GM21723 (cell line): Measurements from ENCODE around the gene ABCB7.
"Not testable (repeated sequence)": the region's sequence is repeated elsewhere in the genome, so short reads cannot be mapped to it uniquely, and the experiment has no call there.

Experiments
- ATAC-seq: cut with Tn5 transposase; IDR thresholded peaks from one replicate; pipeline ENCODE4 v1.9.1; 2021; ENCODE audit warnings: mild to moderate bottlenecking, moderate library complexity; ENCODE audit not compliant: unreplicated experiment

Gene ABCB7

GRCh38 chrX:75106772-75107171 is 49.3 kb downstream of the ABCB7 start:
- no peak for ATAC-seq

GRCh38 chrX:75096331-75096730 is 59.8 kb downstream of the ABCB7 start:
- ATAC-seq, result no peak

- ATAC-seq, result no peak
Observed at GRCh38 chrX:75086731-75087195, 69.3 kb downstream of the ABCB7 start.

- no peak for ATAC-seq
Observed at GRCh38 chrX:75084757-75085156, 71.3 kb downstream of the ABCB7 start.

DNA sequence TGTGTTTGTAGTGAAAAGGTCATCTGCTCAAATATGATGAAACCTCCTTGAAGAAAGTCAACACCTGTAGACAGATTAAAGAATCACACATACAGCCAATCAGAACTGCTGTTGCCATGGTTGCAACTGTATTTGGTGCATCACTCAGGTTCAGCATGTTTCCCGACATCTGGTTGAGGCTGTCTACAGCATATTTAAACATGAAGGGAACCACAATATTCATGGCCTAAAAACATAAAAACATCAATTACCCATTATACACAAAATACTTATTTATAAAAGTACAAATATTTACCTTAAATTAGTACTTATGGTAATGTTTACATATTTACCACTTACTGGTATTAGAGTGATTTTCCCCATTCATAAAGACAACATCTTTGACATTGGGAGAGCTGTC is 79.7 kb downstream of the ABCB7 start:
- ATAC-seq, result no peak

DNA sequence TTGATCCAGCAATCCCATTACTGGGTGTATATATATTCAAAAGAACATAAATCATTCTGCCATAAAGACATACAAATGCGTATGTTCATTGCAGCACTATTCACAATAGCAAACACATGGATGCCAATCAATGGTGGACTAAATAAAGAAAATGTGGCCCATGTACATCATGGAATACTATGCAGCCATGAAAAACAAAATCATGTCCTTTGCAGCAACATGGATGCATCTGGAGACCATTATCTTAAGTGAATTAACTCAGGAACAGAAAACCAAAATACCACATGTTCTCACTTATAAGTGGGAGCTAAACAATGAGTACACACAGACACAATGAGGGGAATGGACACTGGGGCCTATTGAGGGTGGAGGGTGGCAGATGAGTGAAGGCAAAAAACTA is 81.6 kb downstream of the ABCB7 start:
- ATAC-seq, result no peak

- ATAC-seq, result no peak
Observed at GRCh38 chrX:75071334-75071733, 84.7 kb downstream of the ABCB7 start.

DNA sequence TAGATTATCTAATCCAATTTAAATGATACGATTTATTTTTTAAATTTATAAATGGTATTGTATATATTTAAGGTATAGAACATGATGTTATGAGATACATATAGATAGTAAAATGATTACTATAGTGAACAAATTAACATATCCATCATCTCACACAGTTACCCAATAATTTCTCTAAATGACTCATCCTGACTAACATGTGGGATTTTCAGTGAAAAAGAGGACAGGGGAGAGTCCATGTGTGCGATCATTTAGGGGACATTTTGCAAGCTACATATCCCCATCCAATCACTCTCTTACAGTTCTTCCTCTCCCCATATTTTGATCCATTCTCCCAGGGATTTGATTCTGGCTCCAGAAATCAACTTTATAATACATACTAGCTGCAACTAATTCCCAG is 88.2 kb downstream of the ABCB7 start:
- ATAC-seq, result no peak

DNA sequence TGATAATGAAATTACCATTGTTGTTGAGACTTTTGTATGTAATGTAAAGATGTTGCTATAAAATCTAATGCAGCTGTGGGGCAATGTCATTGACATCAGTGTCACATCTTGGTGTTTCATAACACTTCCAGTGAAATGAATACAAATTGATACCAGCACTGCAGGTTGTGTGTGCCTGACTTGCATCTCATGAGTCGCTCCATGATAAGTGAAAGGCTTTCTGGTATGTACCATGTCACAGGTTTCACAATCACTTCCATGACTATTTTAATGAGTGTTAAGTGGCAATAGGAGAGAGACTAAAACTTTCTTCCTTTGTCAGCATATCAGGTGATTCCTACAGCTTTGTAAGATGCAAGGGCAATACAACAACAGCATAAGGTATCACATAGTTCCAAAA is 94.4 kb downstream of the ABCB7 start:
- ATAC-seq, result no peak

- no peak for ATAC-seq
Observed at GRCh38 chrX:75051047-75051446, 105.0 kb downstream of the ABCB7 start.

DNA sequence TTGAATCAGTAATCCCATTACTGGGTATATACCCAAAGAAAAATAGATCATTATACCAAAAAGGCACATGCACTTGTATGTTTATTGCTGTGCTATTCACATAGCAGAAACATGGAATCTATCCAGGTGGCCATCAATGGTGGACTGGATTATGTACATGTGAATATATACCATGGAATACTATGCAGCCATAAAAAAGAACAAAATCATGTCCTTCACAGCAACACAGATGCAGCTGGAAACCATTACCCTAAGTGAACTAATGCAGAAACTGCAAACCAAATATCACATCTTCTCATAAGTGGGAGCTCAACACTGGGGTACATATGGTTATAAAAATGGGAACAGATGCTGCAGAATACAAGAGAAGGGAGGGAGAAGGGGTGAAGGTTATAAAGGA is 110.7 kb downstream of the ABCB7 start:
- ATAC-seq, result no peak

GRCh38 chrX:75044142-75044541 is 111.9 kb downstream of the ABCB7 start:
- ATAC-seq, result not testable (repeated sequence)

GRCh38 chrX:75038925-75039324 is 117.2 kb downstream of the ABCB7 start:
- no peak for ATAC-seq
